IMR-90 (cell line): ENCODE measurements around the gene CDK5RAP2. TPM values are rescaled to one million over a fixed set of nuclear protein-coding genes. Genes with fewer than 3 reads are reported as not detected.

Source experiments
- ATAC-seq: fragments of 200-7000 bp; cut with Tn5 transposase; 2 replicates; pipeline ENCODE4 v1.9.1; 2020; ENCODE audit warnings: low read depth, mild to moderate bottlenecking, moderate library complexity
- BruUV-seq: library from RNA; stranded (reverse); fragments of 400-500 nt; replicated peaks from 2 replicates; lab custom pipeline; 2021; lab: Mats Ljungman, UMichigan
- CTCF ChIA-PET: fragments of 300-600 bp; formaldehyde crosslinking; extraction: SDS; loops from one replicate; lab custom pipeline; 2021; ENCODE audit warnings: antibody characterized with exemption; lab: Yijun Ruan, JAX
- POLR2A ChIA-PET: fragments of 300-600 bp; sonication (Branson Sonifier 250); formaldehyde crosslinking; loops from one replicate; lab custom pipeline; 2022; ENCODE audit warnings: antibody characterized with exemption; ENCODE audit not compliant: unreplicated experiment; lab: Charles Lee
- DNase-seq: peaks from one replicate; pipeline ENCODE4 v3.0.0; 2013
- H2AFZ ChIP-seq: replicated peaks from 2 replicates; pipeline ENCODE3; 2013; ENCODE audit warnings: low read length, mild to moderate bottlenecking; ENCODE audit not compliant: poor library complexity
- H2AK5ac ChIP-seq: 2 replicates; pipeline ENCODE4 v1.6.1; 2013; ENCODE audit warnings: low read depth, low read length, inconsistent platforms
- H2AK9ac ChIP-seq: replicated peaks from 2 replicates; pipeline ENCODE3; 2013; ENCODE audit warnings: mild to moderate bottlenecking, low read depth, low read length, moderate library complexity; ENCODE audit not compliant: poor library complexity
- H2BK120ac ChIP-seq: 2 replicates; pipeline ENCODE4 v1.6.1; 2013; ENCODE audit warnings: low read depth, low read length, inconsistent platforms
- H2BK15ac ChIP-seq: 3 replicates; pipeline ENCODE4 v1.6.1; 2013; ENCODE audit warnings: low read depth, low read length, inconsistent platforms
- H2BK20ac ChIP-seq: 2 replicates; pipeline ENCODE4 v1.6.1; 2013; ENCODE audit warnings: low read depth, mild to moderate bottlenecking, inconsistent platforms, low read length, moderate library complexity
- H2BK5ac ChIP-seq: 2 replicates; pipeline ENCODE4 v1.6.1; 2013; ENCODE audit warnings: mild to moderate bottlenecking, low read depth, low read length, inconsistent platforms; ENCODE audit not compliant: poor library complexity, severe bottlenecking
- H3K14ac ChIP-seq: replicated peaks from 2 replicates; pipeline ENCODE4 v1.6.1; 2013; ENCODE audit warnings: low read depth, low read length, inconsistent platforms
- H3K18ac ChIP-seq: 2 replicates; pipeline ENCODE4 v1.6.1; 2013; ENCODE audit warnings: low read depth, low read length, control low read depth
- H3K23ac ChIP-seq: 2 replicates; pipeline ENCODE4 v1.6.1; 2013; ENCODE audit warnings: low read depth, low read length, inconsistent platforms
- H3K27ac ChIP-seq: 2 replicates; pipeline ENCODE4 v1.5.1; 2013; ENCODE audit warnings: mild to moderate bottlenecking, control low read depth, low read length; ENCODE audit not compliant: insufficient read depth
- H3K27me3 ChIP-seq: 2 replicates; pipeline ENCODE4 v1.6.1; 2013; ENCODE audit warnings: low read length; ENCODE audit not compliant: control insufficient read depth, insufficient read depth
- H3K36me3 ChIP-seq: 2 replicates; pipeline ENCODE4 v1.6.1; 2013; ENCODE audit warnings: low read length, mixed read lengths; ENCODE audit not compliant: control insufficient read depth, insufficient read depth
- H3K4ac ChIP-seq: 2 replicates; pipeline ENCODE4 v1.6.1; 2013; ENCODE audit warnings: low read depth, low read length, inconsistent platforms
- H3K4me1 ChIP-seq: 2 replicates; pipeline ENCODE4 v1.6.1; 2013; ENCODE audit warnings: low read length, mixed read lengths; ENCODE audit not compliant: control insufficient read depth, insufficient read depth
- H3K4me2 ChIP-seq: 2 replicates; pipeline ENCODE4 v1.6.1; 2013; ENCODE audit warnings: low read depth, mild to moderate bottlenecking, control low read depth, low read length, moderate library complexity
- H3K4me3 ChIP-seq: 2 replicates; pipeline ENCODE4 v1.5.1; 2013; ENCODE audit warnings: low read depth, mild to moderate bottlenecking, control low read depth, low read length, moderate library complexity; ENCODE audit not compliant: insufficient read depth
- H3K56ac ChIP-seq: 2 replicates; pipeline ENCODE4 v1.6.1; 2013; ENCODE audit warnings: low read length, inconsistent platforms; ENCODE audit not compliant: insufficient read depth; ENCODE audit errors: extremely low read depth
- H3K79me1 ChIP-seq, 2 experiments: 2 replicates each; pipeline ENCODE4 v1.6.1; 2013; ENCODE audit warnings: low read length in 2 of 2, inconsistent platforms in 1 of 2, low read depth in 1 of 2
- H3K9ac ChIP-seq: 2 replicates; pipeline ENCODE4 v1.6.1; 2013; ENCODE audit warnings: low read depth, low read length, control low read depth
- H3K9me1 ChIP-seq: 2 replicates; pipeline ENCODE4 v1.6.1; 2013; ENCODE audit warnings: low read length, inconsistent platforms; ENCODE audit not compliant: insufficient read depth
- H3K9me3 ChIP-seq: 2 replicates; pipeline ENCODE4 v1.6.1; 2013; ENCODE audit warnings: low read length; ENCODE audit not compliant: control insufficient read depth, insufficient read depth
- H4K20me1 ChIP-seq: 2 replicates; pipeline ENCODE4 v1.6.1; 2013; ENCODE audit warnings: low read length, inconsistent platforms; ENCODE audit not compliant: insufficient read depth
- H4K5ac ChIP-seq: 2 replicates; pipeline ENCODE4 v1.6.1; 2013; ENCODE audit warnings: mild to moderate bottlenecking, low read depth, low read length, control low read depth
- H4K8ac ChIP-seq, 2 experiments: 2 replicates each; pipeline ENCODE4 v1.6.1; 2013; ENCODE audit warnings: low read depth in 2 of 2, low read length in 2 of 2, control low read depth in 1 of 2, inconsistent platforms in 1 of 2
- H4K91ac ChIP-seq: 2 replicates; pipeline ENCODE4 v1.6.1; 2013; ENCODE audit warnings: low read depth, low read length, inconsistent platforms; ENCODE audit not compliant: insufficient read depth
- BHLHE40 ChIP-seq: fragments of 150-350 bp; IDR thresholded peaks from 2 replicates; pipeline ENCODE4 v1.6.1; 2016; ENCODE audit warnings: mild to moderate bottlenecking, low read depth, low read length
- CEBPB ChIP-seq: IDR thresholded peaks from 2 replicates; pipeline ENCODE4 v1.6.1; 2012; ENCODE audit warnings: low read depth, low read length, improper control_type of control experiment
- CTCF ChIP-seq: conservative IDR thresholded peaks from 2 replicates; pipeline ENCODE4 v1.5.1; 2012; ENCODE audit warnings: mild to moderate bottlenecking, low read depth, low read length, improper control_type of control experiment
- ELK1 ChIP-seq: fragments of 150-350 bp; IDR thresholded peaks from 2 replicates; pipeline ENCODE4 v1.6.1; 2016; ENCODE audit warnings: low read depth, mild to moderate bottlenecking, low read length, moderate library complexity, borderline replicate concordance
- MAFK ChIP-seq: IDR thresholded peaks from 2 replicates; pipeline ENCODE4 v1.6.1; 2012; ENCODE audit warnings: low read depth, low read length, improper control_type of control experiment
- MAZ ChIP-seq: IDR thresholded peaks from 2 replicates; pipeline ENCODE4 v1.6.1; 2012; ENCODE audit warnings: low read depth, mild to moderate bottlenecking, low read length, improper control_type of control experiment, moderate library complexity, borderline replicate concordance
- POLR2A ChIP-seq: IDR thresholded peaks from 2 replicates; pipeline ENCODE4 v1.6.1; 2012; ENCODE audit warnings: mild to moderate bottlenecking, low read depth, low read length
- RAD21 ChIP-seq: IDR thresholded peaks from 2 replicates; pipeline ENCODE4 v1.6.1; 2012; ENCODE audit warnings: low read length, improper control_type of control experiment
- RFX5 ChIP-seq: IDR thresholded peaks from 2 replicates; pipeline ENCODE4 v1.8.0; 2012; ENCODE audit warnings: low read depth, mild to moderate bottlenecking, low read length, moderate library complexity
- WGBS, 2 experiments: methylation state at CpG; one replicate each; pipeline versions ENCODE4 v1.1.5 to v1.1.7; 2013; ENCODE audit warnings: missing lambda C conversion rate in 2 of 2; ENCODE audit not compliant: insufficient read length in 1 of 2; ENCODE audit errors: extremely low coverage in 2 of 2; 5-methylcytosine and 5-hydroxymethylcytosine counted together
- dilution Hi-C: fragments of 300-500 bp; cut with HindIII; formaldehyde crosslinking; loops from one replicate; pipeline ENCODE4 v1.14.3; 2018; ENCODE audit warnings: low sequenced_read_pairs; ENCODE audit not compliant: unreplicated experiment
- in situ Hi-C: fragments of 300-500 bp; cut with MboI; formaldehyde crosslinking; loops from 3 replicates; pipeline ENCODE4 v1.14.3; 2019; ENCODE audit warnings: low sequenced_read_pairs, inconsistent platforms, mixed read lengths
- intact Hi-C: fragments of 100-400 bp; cut with micrococcal nuclease; formaldehyde crosslinking; loops from 2 replicates; pipeline ENCODE4 v1.10.0; 2022
- polyA plus RNA-seq, 3 experiments: library from polyadenylated mRNA; depleted of rRNA; stranded (reverse); fragments of >200 nt; gene quantifications; 2 replicates each; pipeline ENCODE4 v1.2.3, GENCODE V29; 2012; ENCODE audit warnings: low replicate concordance in 1 of 3
- total RNA-seq: library from RNA; depleted of rRNA; stranded (reverse); fragments of >200 nt; gene quantifications from 2 replicates; pipeline ENCODE4 v1.2.3, GENCODE V29; 2012

Gene CDK5RAP2
- total and polyA plus RNA-seq, 2 of the 4 experiments (the other 2 are of a cell fraction), result 29.5 to 31.7 TPM

- no peak for TF ChIP-seq MAFK
These were observed 192.5 kb downstream of the CDK5RAP2 start (continued) for GRCh38 chr9:120387257-120388002.

- H2BK15ac ChIP-seq, result no peak overlapping the region
- H3K36me3 ChIP-seq, result peaks cover 16% of the 10 kb centered on the region; the same call in 1 of the 2 replicates
- dilution Hi-C loops (no loop called here), in situ Hi-C loops (no loop called here), intact Hi-C loops (no loop called here)
- DNase-seq (no peak), ATAC-seq (no peak)
- peaks cover 6% of the 10 kb centered on the region; the same call in 1 of the 2 replicates for H3K4me1 ChIP-seq
- no peak for TF ChIP-seq CEBPB
- TF ChIP-seq RFX5, result no peak
- TF ChIP-seq MAZ, result no peak
- TF ChIP-seq MAFK, result no peak
- no peak for TF ChIP-seq POLR2A
- no peak for TF ChIP-seq CTCF
- TF ChIP-seq ELK1, result no peak
- no peak for TF ChIP-seq RAD21
- TF ChIP-seq BHLHE40, result no peak
- H3K4ac ChIP-seq, result no peak overlapping the region
- no peak overlapping the region for H3K18ac ChIP-seq
- ChIA-PET POLR2A (no interaction called here), CTCF (no interaction called here)
- no peak overlapping the region for H3K27ac ChIP-seq
- no peak overlapping the region for H2BK120ac ChIP-seq
- H3K56ac ChIP-seq, result no peak overlapping the region
- H3K9me1 ChIP-seq, result peaks cover 2% of the 10 kb centered on the region; the same call in 1 of the 2 replicates
- H3K9me3 ChIP-seq, result no peaks in the 10 kb centered on the region
- no peak overlapping the region for H2AK5ac ChIP-seq
- no peak overlapping the region for H3K9ac ChIP-seq
- no peak overlapping the region for H3K14ac ChIP-seq
- no peak overlapping the region for H4K8ac ChIP-seq
- no peaks in the 10 kb centered on the region for H4K20me1 ChIP-seq
- no peak overlapping the region for H2AK9ac ChIP-seq
- no peak overlapping the region for H4K5ac ChIP-seq
- no peak overlapping the region for H4K91ac ChIP-seq
- H3K23ac ChIP-seq, result no peak overlapping the region
- no peak overlapping the region for H3K4me3 ChIP-seq
- 76% methylated on average over 5 of the region's 11 CpGs; no CpG with 5 or more reads in 1 of the 2 experiments for WGBS, 2 experiments
- H3K79me1 ChIP-seq, result no peaks in the 10 kb centered on the region
- BruUV-seq, result no TSS peak
- H2BK20ac ChIP-seq, result no peak overlapping the region
- H3K27me3 ChIP-seq, result no peaks in the 10 kb centered on the region
- no peak overlapping the region for H2BK5ac ChIP-seq
- H3K4me2 ChIP-seq, result no peak overlapping the region
- no peak overlapping the region for H2AFZ ChIP-seq
These were observed 193.4 kb downstream of the CDK5RAP2 start for GRCh38 chr9:120386390-120387131.
